ENCODE measurements around the gene DNAH2.

Gene DNAH2

GRCh38 chr17:7790150-7790549, 72.6 kb downstream of the DNAH2 start:
- TF ChIP-seq CTCF (IDR thresholded peaks at IDR 0.05; ENCODE audit: borderline replicate concordance, insufficient read depth, low read depth, low read length) = no peak
- H3K4me3 ChIP-seq (ENCODE audit: low read depth, low read length) = no peak overlapping the region

- H3K4me3 ChIP-seq (ENCODE audit: low read depth, low read length) = no peak overlapping the region
- TF ChIP-seq CTCF (IDR thresholded peaks at IDR 0.05; ENCODE audit: borderline replicate concordance, insufficient read depth, low read depth, low read length) = no peak
These were observed 75.1 kb downstream of the DNAH2 start for GRCh38 chr17:7792611-7793010.

GRCh38 chr17:7794075-7794663, 76.6 kb downstream of the DNAH2 start:
- no peak for TF ChIP-seq CTCF (IDR thresholded peaks at IDR 0.05; ENCODE audit: borderline replicate concordance, insufficient read depth, low read depth, low read length)
- H3K4me3 ChIP-seq (ENCODE audit: low read depth, low read length) = no peak overlapping the region

- no peak for TF ChIP-seq CTCF (IDR thresholded peaks at IDR 0.05; ENCODE audit: borderline replicate concordance, insufficient read depth, low read depth, low read length)
- H3K4me3 ChIP-seq (ENCODE audit: low read depth, low read length) = no peak overlapping the region
These were observed 80.4 kb downstream of the DNAH2 start for GRCh38 chr17:7797976-7798375.

GRCh38 chr17:7798839-7799238, 81.3 kb downstream of the DNAH2 start:
- TF ChIP-seq CTCF (IDR thresholded peaks at IDR 0.05; ENCODE audit: borderline replicate concordance, insufficient read depth, low read depth, low read length) = no peak
- no peak overlapping the region for H3K4me3 ChIP-seq (ENCODE audit: low read depth, low read length)

- no peak for TF ChIP-seq CTCF (IDR thresholded peaks at IDR 0.05; ENCODE audit: borderline replicate concordance, insufficient read depth, low read depth, low read length)
- H3K4me3 ChIP-seq (ENCODE audit: low read depth, low read length) = no peak overlapping the region
These were observed 86.4 kb downstream of the DNAH2 start for GRCh38 chr17:7803981-7804380.

GRCh38 chr17:7806587-7806986, 89.0 kb downstream of the DNAH2 start:
- TF ChIP-seq CTCF (IDR thresholded peaks at IDR 0.05; ENCODE audit: borderline replicate concordance, insufficient read depth, low read depth, low read length) = no peak
- H3K4me3 ChIP-seq (ENCODE audit: low read depth, low read length) = no peak overlapping the region
